ENCODE results near the gene SS18L1. TPM values are rescaled to one million over a fixed set of nuclear protein-coding genes. Genes with fewer than 3 reads are reported as not detected.

Gene SS18L1
- total and polyA plus RNA-seq, 12 donors = 9.0 to 45.7 (median 14.4) TPM

DNA sequence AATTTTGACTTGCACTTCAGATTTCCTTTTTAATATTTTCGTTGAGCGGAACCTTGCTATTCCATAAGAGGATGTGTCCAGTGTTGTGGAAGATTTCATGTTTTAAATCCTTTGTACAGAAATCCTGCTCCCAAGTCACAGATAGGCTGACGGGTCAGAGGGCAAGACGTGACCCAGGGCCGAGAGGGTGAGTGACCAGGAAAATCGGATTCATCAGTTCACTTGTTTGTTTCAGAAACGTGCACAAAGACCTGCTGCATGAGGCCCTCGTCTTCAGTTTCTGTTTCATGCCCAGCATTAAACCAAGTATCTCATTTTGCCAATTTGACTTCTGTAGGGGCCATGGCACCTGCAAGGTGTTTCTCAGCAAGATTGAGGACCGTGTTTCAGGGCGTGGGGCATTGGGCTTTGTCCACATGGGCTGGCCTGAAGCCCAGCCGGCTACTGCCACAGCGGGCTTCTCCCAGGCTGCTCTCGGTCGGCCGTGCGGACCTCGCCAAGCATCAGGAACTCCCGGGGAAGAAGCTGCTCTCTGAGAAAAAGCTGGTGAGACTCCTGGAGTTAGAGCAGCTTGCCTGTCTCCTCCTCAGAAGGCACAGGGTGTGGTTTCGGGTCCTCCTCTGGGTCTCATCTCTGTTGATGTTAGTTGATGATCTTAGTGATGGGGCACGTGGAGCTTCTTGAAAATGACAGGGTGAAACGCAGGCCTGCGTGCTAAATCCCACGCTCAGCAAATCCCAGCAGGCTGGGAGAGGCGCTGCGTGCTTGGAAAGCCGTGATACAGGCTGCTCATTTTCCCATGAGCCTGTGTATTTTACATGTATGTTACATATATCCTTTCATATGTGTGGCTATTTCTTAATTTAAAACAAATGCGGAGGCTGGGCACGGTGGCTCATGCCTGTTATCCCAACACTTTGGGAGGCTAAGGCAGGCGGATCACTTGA lies 49.8 kb downstream of the SS18L1 start:
- no peak for DNase-seq
- Histone ChIP-seq H3K27me3 (no peaks in the 10 kb centered on the region), H3K27ac (no peak overlapping the region), H3K4me3 (no peak overlapping the region), H3K36me3 (replicated peaks in 1 of 2) (peaks cover 0 to 41% of the 10 kb centered on the region in 2 donors), H3K9me3 (replicated peaks in 1 of 3) (no peaks in the 10 kb centered on the region), H3K4me1 (replicated peaks in 1 of 2) (no peaks in the 10 kb centered on the region)
- WGBS, 4 donors = 90 to 92% (median 91%) methylated on average over 29 of the region's 29 CpGs
- intact Hi-C loops (cut with DNase I) = no loop called here
- no peak for TF ChIP-seq POLR2A (IDR thresholded peaks at IDR 0.05)
- TF ChIP-seq, protein P1, sequence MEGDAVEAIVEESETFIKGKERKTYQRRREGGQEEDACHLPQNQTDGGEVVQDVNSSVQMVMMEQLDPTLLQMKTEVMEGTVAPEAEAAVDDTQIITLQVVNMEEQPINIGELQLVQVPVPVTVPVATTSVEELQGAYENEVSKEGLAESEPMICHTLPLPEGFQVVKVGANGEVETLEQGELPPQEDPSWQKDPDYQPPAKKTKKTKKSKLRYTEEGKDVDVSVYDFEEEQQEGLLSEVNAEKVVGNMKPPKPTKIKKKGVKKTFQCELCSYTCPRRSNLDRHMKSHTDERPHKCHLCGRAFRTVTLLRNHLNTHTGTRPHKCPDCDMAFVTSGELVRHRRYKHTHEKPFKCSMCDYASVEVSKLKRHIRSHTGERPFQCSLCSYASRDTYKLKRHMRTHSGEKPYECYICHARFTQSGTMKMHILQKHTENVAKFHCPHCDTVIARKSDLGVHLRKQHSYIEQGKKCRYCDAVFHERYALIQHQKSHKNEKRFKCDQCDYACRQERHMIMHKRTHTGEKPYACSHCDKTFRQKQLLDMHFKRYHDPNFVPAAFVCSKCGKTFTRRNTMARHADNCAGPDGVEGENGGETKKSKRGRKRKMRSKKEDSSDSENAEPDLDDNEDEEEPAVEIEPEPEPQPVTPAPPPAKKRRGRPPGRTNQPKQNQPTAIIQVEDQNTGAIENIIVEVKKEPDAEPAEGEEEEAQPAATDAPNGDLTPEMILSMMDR (IDR thresholded peaks at IDR 0.05) = no peak

DNA sequence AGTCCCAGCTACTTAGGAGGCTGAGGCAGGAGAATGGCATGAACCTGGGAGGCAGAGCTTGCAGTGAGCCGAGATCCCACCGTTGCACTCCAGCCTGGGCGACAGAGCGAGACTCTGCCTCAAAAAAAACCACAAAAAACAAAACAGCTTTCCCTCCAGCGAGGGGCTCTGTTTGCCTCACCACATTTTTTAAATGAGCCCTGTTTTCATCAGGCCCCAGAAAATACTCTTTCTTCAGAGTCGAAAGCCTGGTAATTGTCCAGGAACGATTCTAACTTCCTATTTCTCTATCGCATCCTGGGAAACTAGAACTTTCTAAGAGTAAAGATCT lies 51.5 kb downstream of the SS18L1 start:
- H3K4me3 ChIP-seq = no peak overlapping the region
- no peaks in the 10 kb centered on the region for H3K4me1 ChIP-seq (replicated peaks in 1 of 2)
- no peak for DNase-seq
- no peak overlapping the region for H3K27ac ChIP-seq
- no peaks in the 10 kb centered on the region for H3K9me3 ChIP-seq (replicated peaks in 1 of 3)
- 81 to 89% (median 86%) methylated on average over 8 of the region's 8 CpGs for WGBS, 4 donors
- intact Hi-C loops (cut with DNase I) = no loop called here
- peaks cover 0 to 42% of the 10 kb centered on the region in 2 donors for H3K36me3 ChIP-seq (replicated peaks in 1 of 2)
- no peaks in the 10 kb centered on the region for H3K27me3 ChIP-seq
- no peak for TF ChIP-seq POLR2A (IDR thresholded peaks at IDR 0.05)
- TF ChIP-seq, protein P1 (IDR thresholded peaks at IDR 0.05) = no peak

DNA sequence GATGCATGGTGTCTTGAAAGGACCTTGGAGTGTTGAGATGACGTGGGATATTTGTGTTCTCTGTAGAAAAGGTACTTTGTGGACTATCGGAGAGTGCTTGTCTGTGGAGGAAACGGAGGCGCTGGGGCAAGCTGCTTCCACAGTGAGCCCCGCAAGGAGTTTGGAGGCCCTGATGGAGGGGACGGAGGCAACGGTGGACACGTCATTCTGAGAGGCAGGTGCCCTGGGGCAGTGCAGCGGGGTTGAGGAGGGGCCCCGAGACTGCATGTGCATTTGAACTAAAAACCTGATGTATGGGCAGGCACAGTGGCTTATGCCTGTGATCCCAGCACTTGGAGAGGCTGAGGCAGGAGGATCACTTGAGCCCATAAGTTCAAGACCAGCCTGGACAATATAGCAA lies 52.2 kb downstream of the SS18L1 start:
- Histone ChIP-seq H3K4me3 (no peak overlapping the region), H3K4me1 (replicated peaks in 1 of 2) (no peaks in the 10 kb centered on the region), H3K27ac (no peak overlapping the region), H3K36me3 (replicated peaks in 1 of 2) (peaks cover 0 to 48% of the 10 kb centered on the region in 2 donors), H3K27me3 (no peaks in the 10 kb centered on the region), H3K9me3 (replicated peaks in 1 of 3) (no peaks in the 10 kb centered on the region)
- intact Hi-C loops (cut with DNase I) = no loop called here
- 93 to 97% (median 94%) methylated on average over 10 of the region's 10 CpGs for WGBS, 4 donors
- no peak for TF ChIP-seq POLR2A (IDR thresholded peaks at IDR 0.05)
- TF ChIP-seq, protein P1 (IDR thresholded peaks at IDR 0.05) = no peak
- no peak for DNase-seq

DNA sequence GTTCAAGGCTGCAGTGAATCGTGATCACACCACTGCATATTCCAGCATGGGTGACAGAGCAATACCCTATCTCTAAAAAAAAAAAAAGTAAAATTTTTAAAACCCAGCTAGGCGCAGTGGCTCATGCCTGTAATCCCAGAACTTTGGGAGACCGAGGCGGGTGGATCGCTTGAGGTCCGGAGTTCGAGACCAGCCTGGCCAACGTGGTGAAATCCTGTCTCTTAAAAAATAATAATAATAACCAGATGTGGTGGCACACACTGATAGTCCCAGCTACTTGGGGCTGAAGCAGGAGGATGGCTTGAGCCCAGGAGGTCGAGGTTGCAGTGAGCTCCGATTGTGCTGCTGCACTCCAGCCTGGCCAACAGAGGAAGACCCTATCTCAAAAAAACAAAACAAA lies 52.7 kb downstream of the SS18L1 start:
- 92 to 94% (median 92%) methylated on average over 10 of the region's 10 CpGs for WGBS, 4 donors
- no peak for DNase-seq
- Histone ChIP-seq H3K4me1 (replicated peaks in 1 of 2) (no peaks in the 10 kb centered on the region), H3K9me3 (replicated peaks in 1 of 3) (no peaks in the 10 kb centered on the region), H3K27me3 (no peaks in the 10 kb centered on the region), H3K4me3 (no peak overlapping the region), H3K36me3 (replicated peaks in 1 of 2) (peaks cover 0 to 54% of the 10 kb centered on the region in 2 donors), H3K27ac (no peak overlapping the region)
- TF ChIP-seq POLR2A (IDR thresholded peaks at IDR 0.05) = no peak
- TF ChIP-seq, protein P1 (IDR thresholded peaks at IDR 0.05) = no peak
- intact Hi-C loops (cut with DNase I) = no loop called here
